ENCODE results near the gene FHIT. TPM values are rescaled to one million over a fixed set of nuclear protein-coding genes. Genes with fewer than 3 reads are reported as not detected.

The FHIT gene
- polyA plus RNA-seq, 1 of the 3 experiments (the other 2 are of a cell fraction): 0.41 TPM

GRCh38 chr3:59994732-59995304 is 1256.4 kb downstream of the FHIT start:
- Histone ChIP-seq H3K4me1 (ENCODE audit: control insufficient read depth in 1 of 2, insufficient read depth in 2 of 2, low read depth in 1 of 2, low read length in 1 of 2) (no peaks in the 10 kb centered on the region; a peak in 1 of 4 replicates), H3K9ac (no peak overlapping the region), H3F3A (replicated peaks; ENCODE audit: insufficient read depth) (no peaks in the 10 kb centered on the region), H4K20me1 (ENCODE audit: insufficient read depth) (no peaks in the 10 kb centered on the region), H2AFZ (ENCODE audit: low read depth) (no peak overlapping the region), H3K79me2 (ENCODE audit: insufficient read depth) (no peaks in the 10 kb centered on the region), H3K27ac (ENCODE audit: low read depth in 2 of 2, low read length in 1 of 2) (no peak overlapping the region), H3K4me3 (ENCODE audit: low read depth in 2 of 2, low read length in 1 of 2) (no peak overlapping the region), H3K9me2 (no peaks in the 10 kb centered on the region), H3K36me3 (replicated peaks in 1 of 2; ENCODE audit: control insufficient read depth in 1 of 2, insufficient read depth in 2 of 2, low read length in 1 of 2) (no peaks in the 10 kb centered on the region), H3K27me3 (ENCODE audit: insufficient read depth) (no peaks in the 10 kb centered on the region), H3K4me2 (no peak overlapping the region), H3K9me3 (no peaks in the 10 kb centered on the region)
- POLR2A ChIA-PET: no interaction called here
- TF ChIP-seq USF1 (IDR thresholded peaks at IDR 0.05; ENCODE audit: borderline replicate concordance, low read depth): no peak
- TF ChIP-seq PBX3 (IDR thresholded peaks at IDR 0.05): no peak
- no peak for TF ChIP-seq RAD21 (IDR thresholded peaks at IDR 0.05; ENCODE audit: low read length)
- no peak for TF ChIP-seq IRF3 (IDR thresholded peaks at IDR 0.05; ENCODE audit: low read depth, low read length)
- TF ChIP-seq RFX5 (IDR thresholded peaks at IDR 0.05; ENCODE audit: low read length): no peak
- no peak for TF ChIP-seq GATA2 (CRISPR knock-in tag; IDR thresholded peaks at IDR 0.05)
- no peak for TF ChIP-seq RCOR1 (IDR thresholded peaks at IDR 0.05; ENCODE audit: low read length)
- TF ChIP-seq RXRA (IDR thresholded peaks at IDR 0.05; ENCODE audit: borderline replicate concordance, low read depth): no peak
- TF ChIP-seq NRF1 (IDR thresholded peaks at IDR 0.05; ENCODE audit: low read depth, low read length): no peak
- TF ChIP-seq FOXM1 (IDR thresholded peaks at IDR 0.05; ENCODE audit: low read depth): no peak
- WGBS (ENCODE audit: low lambda C conversion rate): 36% methylated on average over 6 of the region's 6 CpGs
- DNase-seq: no peak
- CTCF ChIA-PET: interaction anchor here (1.2 kb wide), 1 partner anchor 13 kb away, joined by 4 read pairs; no protein-coding TSS in a partner anchor

GRCh38 chr3:59992578-59992977 is 1258.7 kb downstream of the FHIT start:
- ChIA-PET POLR2A (no interaction called here), CTCF (no interaction called here)
- 48% methylated on average over 4 of the region's 4 CpGs for WGBS (ENCODE audit: low lambda C conversion rate)
- Histone ChIP-seq H3K9ac (no peak overlapping the region), H3K9me3 (no peaks in the 10 kb centered on the region), H3K79me2 (ENCODE audit: insufficient read depth) (no peaks in the 10 kb centered on the region), H3K4me3 (ENCODE audit: low read depth in 2 of 2, low read length in 1 of 2) (no peak overlapping the region), H3K4me2 (no peak overlapping the region), H3K27ac (ENCODE audit: low read depth in 2 of 2, low read length in 1 of 2) (no peak overlapping the region), H3K9me2 (no peaks in the 10 kb centered on the region), H4K20me1 (ENCODE audit: insufficient read depth) (no peaks in the 10 kb centered on the region), H3K36me3 (replicated peaks in 1 of 2; ENCODE audit: control insufficient read depth in 1 of 2, insufficient read depth in 2 of 2, low read length in 1 of 2) (no peaks in the 10 kb centered on the region), H3K27me3 (ENCODE audit: insufficient read depth) (no peaks in the 10 kb centered on the region), H2AFZ (ENCODE audit: low read depth) (no peak overlapping the region), H3F3A (replicated peaks; ENCODE audit: insufficient read depth) (no peaks in the 10 kb centered on the region), H3K4me1 (ENCODE audit: control insufficient read depth in 1 of 2, insufficient read depth in 2 of 2, low read depth in 1 of 2, low read length in 1 of 2) (no peaks in the 10 kb centered on the region)
- DNase-seq: no peak
- TF ChIP-seq RXRA (IDR thresholded peaks at IDR 0.05; ENCODE audit: borderline replicate concordance, low read depth) (no peak), MXI1 (IDR thresholded peaks at IDR 0.05; ENCODE audit: low read depth, low read length) (no peak), NRF1 (IDR thresholded peaks at IDR 0.05; ENCODE audit: low read depth, low read length) (no peak), RFX5 (IDR thresholded peaks at IDR 0.05; ENCODE audit: low read length) (no peak), IRF3 (IDR thresholded peaks at IDR 0.05; ENCODE audit: low read depth, low read length) (no peak), POLR2AphosphoS5 (IDR thresholded peaks at IDR 0.05; ENCODE audit: low read depth, low read length) (no peak), NFIC (IDR thresholded peaks at IDR 0.05; ENCODE audit: borderline replicate concordance) (no peak), RAD21 (IDR thresholded peaks at IDR 0.05; ENCODE audit: low read length) (no peak), CTCF (IDR thresholded peaks at IDR 0.05) (no peak), YY1 (IDR thresholded peaks at IDR 0.05; ENCODE audit: low read depth) (no peak), FOSL2 (IDR thresholded peaks at IDR 0.05; ENCODE audit: borderline replicate concordance, low read depth) (no peak), USF1 (IDR thresholded peaks at IDR 0.05; ENCODE audit: borderline replicate concordance, low read depth) (no peak)
